Trophoblast cell (in vitro differentiated cells and primary cell): Measurements from ENCODE around the gene BICD1.
A peak's percentile ranks its signal among the peaks of the same experiment; 100 is the strongest.

ENCODE experiments used
- DNase-seq, 2 donors: peaks; one replicate each; pipeline ENCODE4 v3.0.0-alpha.2; 2016
- H2AFZ ChIP-seq: 2 replicates; pipeline ENCODE4 v1.6.1; 2013; ENCODE audit warnings: low read length, moderate library complexity, mild to moderate bottlenecking; ENCODE audit not compliant: insufficient read depth, poor library complexity
- H2AK5ac ChIP-seq: 2 replicates; pipeline ENCODE4 v1.6.1; 2013; ENCODE audit warnings: mild to moderate bottlenecking, low read length
- H2BK120ac ChIP-seq: 2 replicates; pipeline ENCODE4 v1.6.1; 2013; ENCODE audit warnings: low read length, mild to moderate bottlenecking, moderate library complexity; ENCODE audit not compliant: insufficient read depth, poor library complexity
- H2BK12ac ChIP-seq: 2 replicates; pipeline ENCODE4 v1.6.1; 2013; ENCODE audit warnings: mild to moderate bottlenecking, low read length, moderate library complexity
- H2BK5ac ChIP-seq: 2 replicates; pipeline ENCODE4 v1.6.1; 2013; ENCODE audit warnings: low read length, low read depth, moderate library complexity, mild to moderate bottlenecking; ENCODE audit not compliant: poor library complexity
- H3K14ac ChIP-seq: 2 replicates; pipeline ENCODE4 v1.6.1; 2013; ENCODE audit warnings: mild to moderate bottlenecking, low read length
- H3K18ac ChIP-seq: 2 replicates; pipeline ENCODE4 v1.6.1; 2013; ENCODE audit warnings: mild to moderate bottlenecking, low read length
- H3K23ac ChIP-seq: 2 replicates; pipeline ENCODE4 v1.6.1; 2013; ENCODE audit warnings: low read length
- H3K27ac ChIP-seq: 2 replicates; pipeline ENCODE4 v1.5.1; 2013; ENCODE audit warnings: low read depth, mild to moderate bottlenecking, inconsistent platforms, low read length, moderate library complexity
- H3K27me3 ChIP-seq: 2 replicates; pipeline ENCODE4 v1.6.1; 2013; ENCODE audit warnings: inconsistent platforms, mild to moderate bottlenecking, low read length, moderate library complexity; ENCODE audit not compliant: insufficient read depth
- H3K36me3 ChIP-seq, 2 experiments: 1 replicate in 1 of 2; 2 replicates in 1 of 2; pipeline ENCODE4 v1.6.1; 2013; ENCODE audit warnings: low read length in 2 of 2, mild to moderate bottlenecking in 2 of 2, moderate library complexity in 1 of 2; ENCODE audit not compliant: insufficient read depth in 2 of 2, control insufficient read depth in 1 of 2
- H3K4ac ChIP-seq: 2 replicates; pipeline ENCODE4 v1.6.1; 2013; ENCODE audit warnings: low read depth, mild to moderate bottlenecking, low read length, moderate library complexity
- H3K4me1 ChIP-seq, 2 experiments: 1 replicate in 1 of 2; 2 replicates in 1 of 2; pipeline ENCODE4 v1.6.1; 2013; ENCODE audit warnings: low read length in 2 of 2, mild to moderate bottlenecking in 2 of 2, moderate library complexity in 1 of 2; ENCODE audit not compliant: insufficient read depth in 2 of 2, control insufficient read depth in 1 of 2
- H3K4me2 ChIP-seq: 2 replicates; pipeline ENCODE4 v1.6.1; 2013; ENCODE audit warnings: inconsistent platforms, mild to moderate bottlenecking, low read length, moderate library complexity
- H3K4me3 ChIP-seq: 2 replicates; pipeline ENCODE4 v1.5.1; 2013; ENCODE audit warnings: mild to moderate bottlenecking, low read depth, low read length, inconsistent platforms
- H3K79me1 ChIP-seq: one replicate; pipeline ENCODE4 v1.6.1; 2013; ENCODE audit warnings: low read length
- H3K79me2 ChIP-seq: 2 replicates; pipeline ENCODE4 v1.6.1; 2013; ENCODE audit warnings: low read length, mild to moderate bottlenecking; ENCODE audit not compliant: control insufficient read depth, insufficient read depth, poor library complexity
- H3K9ac ChIP-seq: 2 replicates; pipeline ENCODE4 v1.6.1; 2013; ENCODE audit warnings: mild to moderate bottlenecking, low read length
- H3K9me3 ChIP-seq: 2 replicates; pipeline ENCODE4 v1.6.1; 2013; ENCODE audit warnings: low read depth, mild to moderate bottlenecking, control low read depth, inconsistent platforms, low read length; ENCODE audit not compliant: insufficient read depth
- H4K12ac ChIP-seq: 2 replicates; pipeline ENCODE4 v1.6.1; 2013; ENCODE audit warnings: low read depth, mild to moderate bottlenecking, low read length, moderate library complexity
- H4K8ac ChIP-seq: 2 replicates; pipeline ENCODE4 v1.6.1; 2013; ENCODE audit warnings: low read depth, mild to moderate bottlenecking, low read length, moderate library complexity
- H4K91ac ChIP-seq: one replicate; pipeline ENCODE4 v1.6.1; 2013; ENCODE audit warnings: low read depth, mild to moderate bottlenecking, low read length, moderate library complexity
- WGBS: extraction: QIAGEN DNeasy Blood & Tissue Kit; methylation state at CpG from one replicate; pipeline ENCODE4 v1.1.7; 2013; ENCODE audit warnings: missing lambda C conversion rate; ENCODE audit not compliant: insufficient read length, insufficient coverage; ENCODE audit errors: extremely low coverage; 5-methylcytosine and 5-hydroxymethylcytosine counted together

Gene BICD1

GRCh38 chr12:32135967-32136366, 29.3 kb downstream of the BICD1 start:
- no peak overlapping the region for H2AFZ ChIP-seq
- no peak overlapping the region for H3K14ac ChIP-seq
- no peak for DNase-seq
- no peak overlapping the region for H2BK12ac ChIP-seq
- no peak overlapping the region for H3K4me2 ChIP-seq
- H3K79me2 ChIP-seq = no peaks in the 10 kb centered on the region
- H2AK5ac ChIP-seq = no peak overlapping the region
- no CpG with 5 or more reads among the region's 2 CpGs for WGBS
- no peak overlapping the region for H2BK120ac ChIP-seq
- H2BK5ac ChIP-seq = no peak overlapping the region
- no peaks in the 10 kb centered on the region for H3K27me3 ChIP-seq
- H3K23ac ChIP-seq = no peak overlapping the region
- H3K79me1 ChIP-seq = no peaks in the 10 kb centered on the region
- H3K4me1 ChIP-seq = peaks cover 2 to 4% of the 10 kb centered on the region in 2 experiments
- H3K18ac ChIP-seq = no peak overlapping the region
- no peak overlapping the region for H4K8ac ChIP-seq
- H3K36me3 ChIP-seq = no peaks in the 10 kb centered on the region
- no peak overlapping the region for H3K9ac ChIP-seq
- no peak overlapping the region for H4K12ac ChIP-seq
- H3K9me3 ChIP-seq = no peaks in the 10 kb centered on the region
- no peak overlapping the region for H3K27ac ChIP-seq
- no peak overlapping the region for H3K4me3 ChIP-seq
- H3K4ac ChIP-seq = no peak overlapping the region
- no peak overlapping the region for H4K91ac ChIP-seq

GRCh38 chr12:32136404-32136803, 29.8 kb downstream of the BICD1 start:
- H3K23ac ChIP-seq = no peak overlapping the region
- H3K79me1 ChIP-seq = no peaks in the 10 kb centered on the region
- no CpG with 5 or more reads among the region's 4 CpGs for WGBS
- DNase-seq = no peak
- H3K4me1 ChIP-seq = peaks cover 2 to 4% of the 10 kb centered on the region in 2 experiments
- no peaks in the 10 kb centered on the region for H3K79me2 ChIP-seq
- no peak overlapping the region for H3K27ac ChIP-seq
- H3K9me3 ChIP-seq = no peaks in the 10 kb centered on the region
- no peak overlapping the region for H3K4me3 ChIP-seq
- H3K36me3 ChIP-seq = no peaks in the 10 kb centered on the region
- H3K18ac ChIP-seq = no peak overlapping the region
- no peak overlapping the region for H2BK5ac ChIP-seq
- no peak overlapping the region for H3K4me2 ChIP-seq
- no peak overlapping the region for H2BK120ac ChIP-seq
- H3K27me3 ChIP-seq = no peaks in the 10 kb centered on the region
- H4K12ac ChIP-seq = no peak overlapping the region
- no peak overlapping the region for H3K14ac ChIP-seq
- H2BK12ac ChIP-seq = no peak overlapping the region
- no peak overlapping the region for H3K4ac ChIP-seq
- H2AK5ac ChIP-seq = no peak overlapping the region
- no peak overlapping the region for H4K8ac ChIP-seq
- H2AFZ ChIP-seq = no peak overlapping the region
- no peak overlapping the region for H3K9ac ChIP-seq
- H4K91ac ChIP-seq = no peak overlapping the region

- Histone ChIP-seq H3K27me3 (no peaks in the 10 kb centered on the region), H3K4me3 (no peak overlapping the region), H3K9me3 (no peaks in the 10 kb centered on the region), H3K36me3 (no peaks in the 10 kb centered on the region), H3K23ac (no peak overlapping the region), H2AFZ (no peak overlapping the region), H3K14ac (no peak overlapping the region), H3K79me2 (no peaks in the 10 kb centered on the region), H2BK12ac (no peak overlapping the region), H3K27ac (no peak overlapping the region), H3K79me1 (no peaks in the 10 kb centered on the region), H3K18ac (no peak overlapping the region), H4K91ac (no peak overlapping the region), H2BK120ac (no peak overlapping the region), H2AK5ac (no peak overlapping the region), H3K9ac (no peak overlapping the region), H4K12ac (no peak overlapping the region), H3K4me1 (peaks cover 2 to 4% of the 10 kb centered on the region in 2 experiments), H2BK5ac (no peak overlapping the region), H3K4me2 (peak overlapping the region; percentile 58), H4K8ac (no peak overlapping the region), H3K4ac (no peak overlapping the region)
- WGBS = no CpG with 5 or more reads among the region's 2 CpGs
- DNase-seq = no peak
Measured at GRCh38 chr12:32139064-32139421, 32.4 kb downstream of the BICD1 start.

GRCh38 chr12:32140877-32141276, 34.2 kb downstream of the BICD1 start:
- Histone ChIP-seq H3K4ac (no peak overlapping the region), H4K8ac (no peak overlapping the region), H3K4me2 (no peak overlapping the region), H3K9ac (no peak overlapping the region), H2BK5ac (no peak overlapping the region), H3K18ac (no peak overlapping the region), H2AK5ac (no peak overlapping the region), H3K14ac (no peak overlapping the region), H3K4me1 (peaks cover 2 to 4% of the 10 kb centered on the region in 2 experiments), H3K79me1 (no peaks in the 10 kb centered on the region), H3K27me3 (no peaks in the 10 kb centered on the region), H3K23ac (no peak overlapping the region), H4K12ac (no peak overlapping the region), H2BK120ac (no peak overlapping the region), H4K91ac (no peak overlapping the region), H3K4me3 (no peak overlapping the region), H3K27ac (no peak overlapping the region), H2AFZ (no peak overlapping the region), H3K36me3 (no peaks in the 10 kb centered on the region), H3K9me3 (no peaks in the 10 kb centered on the region), H2BK12ac (no peak overlapping the region), H3K79me2 (no peaks in the 10 kb centered on the region)
- WGBS = no CpG with 5 or more reads among the region's 12 CpGs
- no peak for DNase-seq
